GM12891 (cell line): Measurements from ENCODE around the gene STARD9.

ENCODE experiments used
- DNase-seq: peaks from one replicate; pipeline ENCODE4 v3.0.0; 2011; ENCODE audit warnings: low spot score; ENCODE audit not compliant: insufficient read length
- FAIRE-seq: peaks from 2 replicates; lab custom pipeline; 2011; peaks lifted over from hg19 to GRCh38; lab: Jason Lieb, UNC
- PAX5 ChIP-seq: IDR thresholded peaks from 2 replicates; pipeline ENCODE4 v1.6.1; 2011; ENCODE audit warnings: low read length, moderate library complexity, mild to moderate bottlenecking; ENCODE audit not compliant: insufficient read depth, severe bottlenecking
- POLR2A ChIP-seq: IDR thresholded peaks from 2 replicates; pipeline ENCODE4 v1.6.1; 2011; ENCODE audit warnings: low read depth, low read length, control low read depth
- POLR2AphosphoS5 ChIP-seq: IDR thresholded peaks from 2 replicates; pipeline ENCODE4 v1.6.1; 2011; ENCODE audit warnings: low read depth, low read length, control low read depth
- POU2F2 ChIP-seq: IDR thresholded peaks from 2 replicates; pipeline ENCODE4 v1.6.1; 2011; ENCODE audit warnings: low read depth, mild to moderate bottlenecking, control low read depth, low read length, moderate library complexity
- SPI1 ChIP-seq: IDR thresholded peaks from 2 replicates; pipeline ENCODE4 v1.6.1; 2011; ENCODE audit warnings: low read depth, low read length, control low read depth
- TAF1 ChIP-seq: IDR thresholded peaks from 2 replicates; pipeline ENCODE4 v1.6.1; 2011; ENCODE audit warnings: low read depth, low read length, control low read depth

Gene STARD9

DNA sequence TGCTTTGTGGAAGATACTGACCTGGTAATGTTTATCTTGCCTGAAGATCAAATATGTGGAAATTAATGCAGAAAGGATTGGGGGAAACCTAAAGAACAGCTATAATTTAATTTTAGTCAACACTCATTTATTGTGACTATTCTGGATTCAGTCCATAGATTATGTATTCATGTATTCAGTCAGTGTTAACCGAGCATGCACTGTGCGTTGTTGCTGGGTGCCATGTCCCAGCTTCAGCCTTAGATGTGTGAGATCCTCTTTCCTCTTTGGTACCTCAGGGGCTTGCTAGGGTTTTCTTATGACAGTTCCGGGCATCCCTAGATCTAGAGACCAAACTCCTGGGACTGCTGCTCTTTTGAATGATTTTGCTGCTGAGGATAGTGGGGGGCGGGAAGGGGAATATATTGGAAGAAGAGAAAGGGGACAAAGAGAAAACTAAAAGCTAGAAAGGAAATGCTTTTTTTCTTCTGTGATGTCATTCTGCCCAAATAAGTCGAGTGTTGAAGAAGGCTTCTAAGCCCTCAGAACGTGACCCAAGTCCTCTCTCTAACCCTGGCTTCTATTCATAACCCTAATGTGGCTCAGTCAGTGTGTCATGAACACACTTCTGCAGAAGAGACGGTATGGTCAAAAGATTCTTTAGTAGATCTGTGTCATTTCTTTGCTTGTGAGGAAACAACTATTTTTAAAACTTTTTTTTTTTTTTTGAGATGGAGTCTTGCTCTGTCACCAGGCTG is 33.5 kb downstream of the STARD9 start:
- FAIRE-seq = peak; percentile 57
- TF ChIP-seq POU2F2 (no peak), PAX5 (no peak), POLR2AphosphoS5 (no peak), SPI1 (no peak), TAF1 (no peak), POLR2A (no peak)
- DNase-seq = no peak

- FAIRE-seq (no peak), DNase-seq (no peak)
- no peak for TF ChIP-seq POLR2A
- TF ChIP-seq POLR2AphosphoS5 = no peak
- TF ChIP-seq TAF1 = no peak
- TF ChIP-seq SPI1 = no peak
- TF ChIP-seq POU2F2 = no peak
- no peak for TF ChIP-seq PAX5
Observed at GRCh38 chr15:42611532-42611931, 36.1 kb downstream of the STARD9 start.

DNA sequence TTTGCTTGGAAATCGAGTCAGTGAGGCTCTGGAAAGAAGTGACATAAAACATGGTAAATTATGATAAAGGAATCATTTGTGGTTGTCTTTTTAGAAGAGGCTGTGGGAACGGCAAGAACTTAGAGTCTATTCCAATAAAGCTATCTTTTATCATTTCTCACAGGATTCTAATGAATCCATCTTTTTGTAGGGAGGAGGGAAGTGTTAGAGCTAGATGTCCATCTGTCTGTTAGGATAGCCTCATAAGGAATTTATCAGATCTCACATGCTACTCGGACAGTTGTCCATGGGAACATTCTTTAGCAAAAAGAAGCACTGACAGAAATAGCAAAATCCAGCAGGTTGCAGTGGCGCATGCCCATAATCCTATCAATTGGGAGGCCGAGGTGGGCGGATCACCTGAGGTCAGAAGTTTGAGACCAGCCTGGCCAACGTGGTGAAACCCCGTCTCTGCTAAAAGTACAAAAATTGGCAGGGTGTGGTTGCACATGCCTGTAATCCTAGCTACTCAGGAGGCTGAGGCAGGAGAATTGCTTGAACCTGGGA is 37.0 kb downstream of the STARD9 start:
- FAIRE-seq (no peak), DNase-seq (no peak)
- no peak for TF ChIP-seq POU2F2
- TF ChIP-seq PAX5 = no peak
- TF ChIP-seq TAF1 = no peak
- no peak for TF ChIP-seq SPI1
- no peak for TF ChIP-seq POLR2A
- TF ChIP-seq POLR2AphosphoS5 = no peak

- TF ChIP-seq PAX5 (no peak), SPI1 (no peak), TAF1 (no peak), POLR2AphosphoS5 (no peak), POU2F2 (no peak), POLR2A (no peak)
- DNase-seq = no peak
Observed at GRCh38 chr15:42616107-42616506, 40.7 kb downstream of the STARD9 start.

DNA sequence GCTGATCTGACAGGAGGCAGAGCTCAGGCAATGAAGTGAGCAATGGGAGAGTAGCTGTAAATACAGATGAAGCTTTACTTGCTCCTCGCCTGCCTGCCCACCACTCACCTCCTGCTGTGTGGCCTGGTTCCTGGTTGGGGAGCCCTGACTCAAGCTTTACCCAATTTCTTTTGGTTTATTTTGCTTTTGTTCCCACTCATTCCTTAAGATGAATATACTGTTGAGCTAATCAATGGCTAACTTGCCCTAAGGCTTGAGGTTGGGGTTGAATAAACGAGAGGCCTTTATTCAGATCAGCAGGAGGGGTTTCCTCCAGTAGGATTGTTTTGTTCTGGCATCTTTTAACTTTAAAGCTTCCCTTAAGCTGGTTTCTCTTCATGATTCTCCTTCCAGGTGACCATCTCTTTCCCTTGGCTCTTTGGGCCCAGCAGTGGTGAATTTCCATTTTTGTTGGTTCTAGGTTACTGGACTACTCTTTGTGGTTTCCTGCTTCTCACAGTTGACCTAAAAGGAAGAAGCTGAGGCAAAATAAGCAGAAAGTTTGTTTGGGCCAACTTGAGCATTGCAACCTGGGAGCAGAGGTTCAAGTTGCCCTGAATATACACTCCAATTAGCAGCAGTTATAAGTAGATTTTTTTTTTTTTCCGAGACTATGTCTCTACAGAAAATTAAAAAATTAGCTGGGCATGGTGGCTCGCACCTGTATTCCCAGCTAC is 44.4 kb downstream of the STARD9 start:
- no peak for DNase-seq
- no peak for TF ChIP-seq PAX5
- TF ChIP-seq SPI1 = no peak
- no peak for TF ChIP-seq POLR2A
- TF ChIP-seq POLR2AphosphoS5 = no peak
- no peak for TF ChIP-seq POU2F2
- TF ChIP-seq TAF1 = no peak
- FAIRE-seq = peak; percentile 67

More at GRCh38 chr15:42616107-42616506, 40.7 kb downstream of the STARD9 start:
- no peak for FAIRE-seq

DNA sequence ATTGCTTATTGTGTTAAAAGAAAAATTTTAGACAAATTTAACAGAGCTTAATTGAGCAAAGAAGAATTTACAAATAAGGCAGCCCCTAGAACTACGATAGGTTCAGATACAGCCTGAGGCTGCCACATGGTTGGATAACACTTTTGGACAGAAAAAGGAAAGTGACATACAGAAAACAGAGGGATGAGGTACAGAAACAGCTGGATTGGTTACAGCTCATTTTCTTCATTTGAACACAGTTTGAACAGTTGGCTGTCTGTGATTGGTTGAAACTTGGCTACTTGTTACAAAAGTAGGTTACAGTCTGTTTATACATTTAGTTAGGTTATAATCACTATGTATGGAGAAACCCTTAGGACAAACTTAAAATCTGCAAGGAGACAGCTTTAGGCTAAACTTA is 46.0 kb downstream of the STARD9 start:
- TF ChIP-seq POLR2AphosphoS5 (no peak), POU2F2 (no peak), PAX5 (no peak), SPI1 (no peak)
- DNase-seq (no peak), FAIRE-seq (no peak)

DNA sequence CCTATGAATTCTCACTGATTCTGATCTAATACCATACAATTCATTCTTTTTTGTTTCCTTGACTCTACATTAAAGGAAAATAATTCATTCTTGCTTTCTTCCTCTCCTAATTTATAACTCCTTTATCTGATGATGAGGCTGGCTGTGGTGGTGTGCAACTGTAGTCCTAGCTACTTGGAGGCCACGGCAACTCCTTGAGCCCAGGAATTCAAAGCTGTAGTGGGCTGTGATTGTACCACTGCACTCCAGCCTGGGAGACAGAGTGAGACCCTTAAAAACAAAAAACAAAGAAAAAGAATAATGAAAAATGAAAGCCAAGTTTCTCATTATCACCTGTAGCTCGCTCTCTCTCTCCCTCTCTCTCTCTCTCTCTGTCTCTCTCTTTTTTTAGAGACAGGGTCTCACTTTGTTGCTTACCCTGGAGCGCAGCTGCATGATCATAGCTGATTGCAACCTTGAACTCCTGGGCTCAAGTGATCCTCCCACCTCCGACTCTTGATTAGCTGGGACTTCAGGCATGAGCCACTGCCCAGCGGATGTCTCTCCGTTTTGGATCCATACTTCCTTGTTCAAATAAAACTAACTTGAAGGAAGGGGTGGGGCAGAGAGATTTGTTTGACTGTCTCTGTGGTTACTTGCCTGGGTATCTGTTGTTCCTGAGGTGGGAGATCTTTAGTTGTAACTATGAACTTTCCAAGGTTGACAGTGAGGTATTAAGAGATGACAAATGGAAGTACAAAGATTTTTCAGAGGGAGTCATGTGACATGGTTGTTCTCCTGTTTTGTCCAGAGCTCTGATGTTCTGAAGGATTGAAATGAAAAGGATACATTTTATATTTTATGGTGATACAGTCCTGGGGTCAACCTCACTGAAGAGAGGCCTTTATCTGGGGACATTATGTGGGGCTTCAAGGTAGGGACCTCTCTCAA is 46.9 kb downstream of the STARD9 start:
- TF ChIP-seq POU2F2 = no peak
- DNase-seq = no peak
- FAIRE-seq = no peak

DNA sequence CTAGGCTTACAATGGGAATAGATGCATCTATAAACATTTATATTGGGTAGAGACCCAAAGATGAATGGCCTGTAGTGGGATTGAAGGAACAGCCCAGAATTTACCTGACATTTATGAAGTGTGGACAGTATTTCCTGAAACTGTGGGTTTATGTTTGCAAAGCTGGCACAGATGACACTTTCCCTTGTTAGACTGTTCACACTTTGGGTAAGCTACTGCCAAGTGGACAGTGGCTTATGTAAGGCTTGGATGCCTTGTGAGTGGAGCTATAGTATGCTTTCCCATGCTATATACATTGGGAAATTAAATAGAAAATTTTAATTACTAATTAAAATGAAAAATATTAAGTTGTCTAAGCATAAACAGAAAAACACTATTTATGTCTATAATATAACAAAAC is 48.5 kb downstream of the STARD9 start:
- no peak for TF ChIP-seq SPI1
- TF ChIP-seq POLR2A = no peak
- TF ChIP-seq PAX5 = no peak
- FAIRE-seq = no peak
- DNase-seq = no peak

DNA sequence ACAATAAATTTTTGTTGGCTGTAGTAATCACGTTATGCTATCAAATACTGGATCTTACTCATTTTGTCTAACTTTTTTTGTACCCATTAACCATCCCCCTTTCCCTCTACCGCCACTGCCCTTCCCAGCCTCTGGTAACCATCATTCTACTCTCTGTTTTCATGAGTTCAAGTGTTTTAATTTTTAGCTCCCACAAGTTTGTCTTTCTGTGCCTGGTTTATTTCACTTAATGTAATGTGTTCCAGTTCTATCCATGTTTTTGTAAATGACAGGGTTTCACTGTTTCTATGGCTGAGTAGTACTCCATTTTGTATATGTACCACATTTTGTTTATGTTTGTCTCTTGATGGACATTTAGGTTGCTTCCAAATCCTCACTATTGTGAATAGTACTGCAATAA is 52.1 kb downstream of the STARD9 start:
- no peak for DNase-seq

DNA sequence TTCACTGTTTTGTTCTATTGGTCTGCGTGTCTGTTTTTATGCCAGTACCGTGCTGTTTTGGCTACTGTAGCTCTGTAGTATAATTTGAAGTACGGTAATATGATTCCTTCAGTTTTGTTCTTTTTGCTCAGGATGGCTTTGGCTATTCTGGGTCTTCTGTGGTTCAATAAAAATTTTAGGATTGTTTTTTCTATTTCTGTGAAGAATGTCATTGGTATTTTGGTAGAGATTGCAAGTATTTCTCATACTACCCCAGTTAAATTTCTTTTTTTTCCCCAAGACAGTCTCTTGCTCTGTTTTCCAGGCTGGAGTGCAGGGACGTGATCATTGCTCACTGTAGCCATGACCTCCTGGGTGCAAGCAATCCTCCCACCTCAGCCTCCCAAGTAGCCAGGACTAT is 53.4 kb downstream of the STARD9 start:
- FAIRE-seq (no peak), DNase-seq (no peak)
- no peak for TF ChIP-seq POLR2A

More for the DNA sequence above, 52.1 kb downstream of the STARD9 start:
- FAIRE-seq = no peak
- TF ChIP-seq PAX5 (no peak), TAF1 (no peak), POLR2A (no peak), SPI1 (no peak), POLR2AphosphoS5 (no peak), POU2F2 (no peak)
